ENCODE data around the gene AKAP13.
"Not testable (repeated sequence)": the region's sequence is repeated elsewhere in the genome, so short reads cannot be mapped to it uniquely, and the experiment has no call there.

The AKAP13 gene

DNA sequence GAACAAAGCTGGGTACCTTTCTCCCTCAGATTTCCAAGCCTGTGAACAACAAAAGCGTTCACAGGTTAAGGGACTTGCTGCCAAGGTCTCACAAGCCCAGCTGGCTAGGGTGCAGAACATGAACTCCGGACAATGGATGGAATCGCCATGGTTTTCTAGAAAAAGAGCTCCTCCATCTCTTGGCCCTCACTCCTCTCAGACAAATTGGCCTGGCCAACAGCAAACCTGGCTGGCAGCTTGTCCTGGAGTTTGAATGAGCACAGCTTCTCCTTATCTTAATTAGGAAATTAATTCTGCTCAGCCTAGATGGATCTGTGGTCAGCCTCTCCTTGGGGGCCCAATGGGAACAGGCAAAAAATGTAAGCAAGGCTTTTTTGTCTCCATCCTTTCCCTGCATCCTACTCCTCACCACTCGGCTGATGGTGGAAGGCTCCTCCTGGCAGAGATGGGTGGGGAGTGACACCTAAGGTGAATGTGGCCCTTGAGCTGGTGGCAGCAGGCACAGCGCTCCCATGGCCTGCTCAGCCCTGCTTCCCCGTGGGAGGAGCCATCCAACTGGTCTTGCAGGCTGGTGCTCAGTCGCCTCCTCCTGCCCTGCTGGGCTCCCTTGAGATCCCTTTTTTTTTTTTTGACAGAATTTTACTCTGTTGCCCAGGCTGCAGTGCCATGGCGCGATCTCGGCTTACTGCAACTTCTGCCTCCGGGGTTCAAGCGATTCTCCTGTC lies 408.5 kb downstream of the AKAP13 start:
- DNase-seq: peak in 2 of 10 donors; percentile 70 to 81
- intact Hi-C loops (cut with DNase I): no loop called here

DNA sequence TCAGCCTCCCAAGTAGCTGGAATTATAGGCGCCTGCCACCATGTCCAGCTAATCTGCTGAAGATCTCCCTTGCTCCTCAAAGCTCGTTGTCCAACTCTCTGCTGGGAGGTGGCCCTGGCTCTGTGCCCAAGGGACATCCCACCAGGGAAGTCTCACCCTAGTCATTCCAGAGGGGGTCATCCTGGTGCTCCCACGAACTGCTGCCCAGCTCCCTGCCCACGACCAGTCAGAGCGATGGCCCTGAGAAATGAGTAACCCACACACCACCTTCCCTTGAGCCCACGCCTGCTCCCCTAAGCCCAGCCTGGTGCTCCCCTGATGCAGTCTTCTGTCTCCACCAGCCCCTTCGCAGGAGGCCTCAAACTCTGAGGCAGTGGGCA lies 409.1 kb downstream of the AKAP13 start:
- peak in 2 of 10 donors; percentile 41 to 59 for DNase-seq
- intact Hi-C loops (cut with DNase I): no loop called here

DNA sequence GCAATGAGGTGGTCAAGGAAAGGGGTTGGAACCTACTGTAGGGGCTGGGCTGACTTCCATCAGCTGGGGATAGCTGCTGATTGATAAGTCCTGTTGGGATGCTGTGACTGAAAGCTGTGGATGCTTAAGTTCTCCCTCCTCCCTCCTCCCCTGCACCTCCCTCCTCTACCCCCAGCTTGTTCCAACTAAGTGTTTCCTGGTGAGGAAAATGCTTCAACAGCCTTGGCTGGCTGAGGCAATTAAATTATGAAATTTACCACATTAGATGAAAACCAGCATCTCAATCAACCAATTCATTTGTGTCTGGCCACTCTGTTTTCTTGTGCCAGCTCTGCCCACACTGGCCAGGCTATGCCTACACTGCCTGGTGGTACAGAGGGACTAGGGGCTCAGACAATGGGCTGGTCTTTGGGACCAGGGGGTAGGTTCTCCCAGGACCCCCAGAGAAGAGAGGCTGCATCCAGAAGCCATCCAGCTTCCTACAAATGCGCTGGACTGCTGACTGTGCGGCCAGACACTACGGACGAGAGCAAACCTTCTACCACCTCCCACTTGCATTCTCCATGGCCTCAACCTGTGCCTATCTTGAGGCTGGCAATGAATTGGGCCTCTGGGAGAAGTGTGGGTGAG lies 411.8 kb downstream of the AKAP13 start:
- peak in 2 of 10 donors; percentile 6 to 28 for DNase-seq
- intact Hi-C loops (cut with DNase I): no loop called here

DNA sequence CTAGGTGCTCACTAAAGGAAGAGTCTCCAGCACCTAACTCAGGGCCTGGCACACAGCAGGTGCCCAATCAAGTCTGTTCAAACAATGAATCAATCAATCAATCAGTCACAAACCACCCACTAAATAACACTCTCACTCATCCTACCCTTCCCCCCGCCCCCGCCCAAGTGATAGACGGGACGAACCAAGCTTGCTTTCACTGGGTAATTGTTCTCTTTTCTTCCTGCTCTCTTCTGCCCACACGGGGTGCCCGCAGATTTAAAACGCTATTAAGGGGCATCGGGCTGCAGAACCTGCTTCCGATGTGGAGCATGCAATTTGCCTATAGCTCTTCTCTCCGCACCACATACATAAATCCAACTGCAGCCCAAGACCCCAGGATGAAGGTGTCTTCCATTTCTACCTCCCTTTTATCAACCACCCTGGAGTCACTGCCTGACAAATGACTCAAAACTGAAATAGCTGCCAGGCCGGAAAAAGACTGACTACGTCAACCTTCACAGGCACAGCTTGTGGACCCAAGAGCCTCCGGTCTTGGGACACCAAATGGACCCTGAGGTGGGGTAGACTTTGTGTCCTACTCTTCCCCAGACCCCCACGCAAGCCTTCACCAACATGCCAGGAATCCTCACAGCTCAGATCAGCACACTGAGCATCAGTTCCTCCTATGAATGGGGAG lies 412.6 kb downstream of the AKAP13 start:
- intact Hi-C loops (cut with DNase I): no loop called here
- peak in 2 of 10 donors; percentile 27 to 70 for DNase-seq

DNA sequence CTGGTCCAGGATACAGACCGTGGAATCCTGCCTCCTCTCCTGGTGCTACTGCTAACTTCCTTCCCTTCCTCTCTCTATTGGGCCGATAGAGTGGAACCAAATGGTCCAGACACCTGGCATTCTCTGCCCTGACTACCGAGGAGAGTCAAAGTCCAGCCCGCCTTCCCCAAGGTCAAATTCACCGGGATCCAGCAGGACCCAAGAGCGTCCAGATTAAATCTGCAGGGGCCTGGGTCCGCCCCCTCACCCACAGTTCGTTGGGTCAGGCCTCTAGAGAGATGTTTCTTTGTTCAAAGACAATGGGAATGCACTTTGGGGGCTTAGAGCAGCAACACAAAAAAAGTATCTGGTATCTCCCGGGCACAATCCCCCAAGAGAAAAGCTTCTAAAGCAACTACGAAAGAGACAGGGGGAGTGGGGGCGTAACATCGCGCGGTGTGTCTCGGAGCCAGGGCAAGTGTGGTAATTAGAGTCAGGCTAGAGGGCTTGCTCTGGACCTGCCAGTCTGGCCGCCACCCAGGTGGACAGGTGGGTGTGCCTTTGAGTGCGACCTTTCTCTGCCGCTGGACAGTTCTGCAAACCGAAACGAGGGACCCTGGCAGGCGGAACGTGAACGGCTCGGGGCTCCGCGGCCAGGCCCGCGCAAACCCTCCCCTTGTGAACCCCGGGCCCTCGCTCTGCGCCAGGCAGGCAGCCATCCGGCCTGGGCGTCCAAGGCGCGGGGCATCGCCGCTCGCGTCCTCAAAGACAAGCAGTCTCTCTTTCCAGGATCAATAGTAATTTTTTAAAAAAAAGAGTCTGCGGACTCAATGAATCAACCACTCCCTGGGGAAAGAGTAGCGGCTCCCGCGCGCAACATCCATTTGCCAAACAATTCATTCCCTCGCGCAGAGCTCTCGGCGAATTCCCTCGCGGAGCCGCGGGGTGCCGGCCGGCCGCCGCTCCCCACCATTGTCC lies 413.5 kb downstream of the AKAP13 start:
- peak in 4 of 10 donors; percentile 35 to 88 (median 84) for DNase-seq
- intact Hi-C loops (cut with DNase I): loop anchor here (2.0 kb wide), 1 partner anchor 39 kb away; no protein-coding TSS in a partner anchor

DNA sequence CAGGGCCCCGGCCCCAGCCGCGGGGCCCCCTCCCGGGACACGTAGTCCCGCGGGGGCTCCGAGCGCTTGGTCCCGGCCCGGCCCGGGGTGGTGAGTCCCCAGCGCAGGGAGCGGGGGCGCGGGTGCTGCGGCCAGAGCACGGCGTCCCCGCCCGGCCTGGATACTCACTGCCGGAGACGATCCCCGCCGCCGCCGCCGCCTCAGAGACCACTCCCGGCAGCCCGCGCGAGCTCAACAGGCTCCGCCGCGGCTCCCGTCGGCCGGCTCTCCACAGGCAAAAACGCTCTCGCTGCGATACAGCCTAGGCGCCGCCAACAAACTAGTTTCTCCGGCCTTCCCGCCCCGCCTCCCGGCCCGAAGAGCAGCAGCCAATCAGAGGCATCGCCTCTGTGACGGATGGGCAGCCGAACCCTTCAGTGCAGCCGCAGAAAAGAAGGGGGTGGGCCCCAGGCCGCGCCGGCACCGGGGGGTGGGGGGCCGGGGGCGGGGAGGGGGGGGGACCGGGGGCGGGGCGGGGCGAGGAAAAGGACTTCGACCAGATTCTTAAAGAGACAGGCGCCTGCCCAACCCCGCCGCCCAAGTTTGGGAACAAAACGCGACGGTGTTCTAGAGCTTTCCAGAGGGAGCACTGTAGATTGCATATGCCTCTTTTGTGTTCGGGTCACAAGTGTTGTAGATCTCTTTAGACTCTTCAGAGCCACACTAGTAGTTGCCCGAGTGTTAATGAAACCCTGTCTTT lies 414.4 kb downstream of the AKAP13 start, which contains the start of gene KLHL25:
Gene KLHL25 (minus strand): TSS at position 328 of the 739 bp plus-strand sequence. CDS start 25,115 bp downstream, outside the sequence.
- DNase-seq: peak; percentile 89 to 99 (median 95)
- intact Hi-C loops (cut with DNase I): loop anchor here (2.0 kb wide), 1 partner anchor 38 kb away; no protein-coding TSS in a partner anchor

DNA sequence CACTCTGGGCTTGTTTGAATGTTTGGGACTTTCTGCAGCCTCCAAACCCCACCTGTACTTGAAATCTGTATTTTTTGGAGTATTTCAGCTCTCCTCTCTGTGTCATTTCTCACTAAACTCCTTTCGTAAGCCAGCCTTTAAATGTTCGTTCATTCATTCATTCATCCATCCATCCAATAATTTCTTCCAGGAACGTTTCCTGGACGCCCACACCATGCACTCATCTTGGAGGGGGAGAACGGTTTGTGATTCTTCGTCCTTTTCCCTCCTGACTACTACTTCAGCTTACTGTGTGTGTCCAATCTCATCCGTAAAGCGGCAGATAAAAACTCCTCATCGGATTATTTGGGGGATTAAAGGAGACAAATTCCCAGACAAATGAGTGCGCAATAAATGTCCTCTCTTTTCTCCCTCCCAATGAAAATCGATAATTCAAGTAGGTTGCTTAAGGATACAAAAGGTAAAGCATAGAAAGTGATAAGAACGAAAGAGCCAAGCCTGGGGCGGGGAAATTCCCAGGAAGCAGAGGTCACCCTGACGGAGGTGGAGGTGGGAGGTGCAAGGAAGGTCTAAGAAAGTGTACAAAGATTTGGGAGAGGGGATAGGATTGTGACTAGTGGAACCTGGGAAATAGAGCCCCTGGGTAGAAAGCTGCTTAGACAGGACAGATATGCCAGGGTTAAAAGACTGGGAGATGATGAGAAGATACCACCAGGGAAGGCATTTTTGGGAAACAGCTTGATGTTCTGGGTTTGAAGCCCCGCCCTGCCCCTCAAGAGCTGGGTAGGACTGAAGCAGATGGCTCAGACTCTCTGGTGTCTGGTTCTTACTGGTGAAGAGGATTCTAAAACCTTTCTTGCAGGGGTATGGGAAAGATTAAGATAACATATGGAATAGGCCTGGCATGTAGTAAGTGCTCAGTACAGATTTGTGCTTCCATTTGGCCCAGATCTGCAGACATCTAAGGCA lies 415.2 kb downstream of the AKAP13 start:
- intact Hi-C loops (cut with DNase I): loop anchor here (2.0 kb wide), 1 partner anchor 37 kb away; no protein-coding TSS in a partner anchor
- DNase-seq: peak in 1 of 10 donors; percentile 6

DNA sequence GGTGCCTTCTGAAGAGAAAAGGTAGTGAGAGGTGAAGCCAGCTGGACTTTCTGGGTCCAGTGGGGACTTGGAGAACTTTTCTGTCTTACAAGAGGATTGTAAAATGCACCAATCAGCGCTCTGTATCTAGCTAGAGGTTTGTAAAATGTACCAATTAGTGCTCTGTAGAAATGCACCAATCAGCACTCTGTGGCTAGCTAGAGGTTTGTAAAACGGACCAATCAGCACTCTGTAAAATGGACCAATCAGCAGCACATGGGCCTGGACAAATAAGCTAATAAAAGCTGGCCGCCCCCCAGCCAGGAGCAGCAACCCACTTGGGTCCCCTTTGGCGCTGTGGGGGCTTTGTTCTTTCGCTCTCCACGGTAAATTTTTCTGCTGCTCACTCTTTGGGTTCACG lies 416.0 kb downstream of the AKAP13 start:
- intact Hi-C loops (cut with DNase I); DNase-seq: not testable (repeated sequence)

Data from posterior cingulate gyrus (tissue), 11 donors.